NCI-H82 treated with DMSO at 0.1 percent for 48 hours (cell line): Measurements from ENCODE around the gene SURF6.
"Not testable (repeated sequence)": the region's sequence is repeated elsewhere in the genome, so short reads cannot be mapped to it uniquely, and the experiment has no call there.

ENCODE experiments used
- DNase-seq: peaks from one replicate; lab custom pipeline; 2025; ENCODE audit not compliant: unreplicated experiment; lab: John Stamatoyannopoulos, UW

SURF6 gene

GRCh38 chr9:133335924-133336811 lies at the start of gene SURF6:
SURF6 (minus strand) TSS chr9:133336188; CDS start chr9:133336132, 56 bp downstream.
- peak; percentile 75 for DNase-seq

GRCh38 chr9:133385452-133385851 lies 49.5 kb upstream of the SURF6 start:
- no peak for DNase-seq

GRCh38 chr9:133384736-133385321 lies 48.8 kb upstream of the SURF6 start:
- DNase-seq, result no peak

- no peak for DNase-seq
These were observed 47.5 kb upstream of the SURF6 start for GRCh38 chr9:133383438-133383837.

- no peak for DNase-seq
These were observed 46.6 kb upstream of the SURF6 start for GRCh38 chr9:133382507-133383141.

- DNase-seq, result no peak
These were observed 44.7 kb upstream of the SURF6 start for GRCh38 chr9:133380734-133381133.

GRCh38 chr9:133379153-133380086 lies 43.4 kb upstream of the SURF6 start:
- DNase-seq, result no peak

GRCh38 chr9:133378408-133378962 lies 42.5 kb upstream of the SURF6 start:
- DNase-seq, result no peak

GRCh38 chr9:133377721-133378216 lies 41.8 kb upstream of the SURF6 start:
- no peak for DNase-seq

GRCh38 chr9:133377280-133377679 lies 41.3 kb upstream of the SURF6 start:
- DNase-seq, result not testable (repeated sequence)

GRCh38 chr9:133375724-133376654 lies 40.0 kb upstream of the SURF6 start, which contains the start of the genes STKLD1 and SURF4:
STKLD1 (plus strand) TSS chr9:133376366; CDS start chr9:133376474, 108 bp downstream.
SURF4 (minus strand) TSS chr9:133376060; CDS start chr9:133375969, 91 bp downstream.
- DNase-seq, result peak; percentile 80

GRCh38 chr9:133375116-133375723 lies 39.2 kb upstream of the SURF6 start:
- DNase-seq, result no peak

GRCh38 chr9:133374612-133375115 lies 38.7 kb upstream of the SURF6 start:
- DNase-seq, result no peak

GRCh38 chr9:133372144-133372543 lies 36.2 kb upstream of the SURF6 start:
- DNase-seq, result no peak

- DNase-seq, result no peak
These were observed 35.3 kb upstream of the SURF6 start for GRCh38 chr9:133371261-133371711.

- DNase-seq, result no peak
These were observed 34.7 kb upstream of the SURF6 start for GRCh38 chr9:133370685-133371084.

- no peak for DNase-seq
These were observed 33.9 kb upstream of the SURF6 start for GRCh38 chr9:133369933-133370332.

- no peak for DNase-seq
These were observed 33.4 kb upstream of the SURF6 start for GRCh38 chr9:133369422-133369821.
